Kidney (tissue), 14 donors: ENCODE measurements around the gene TMEM108. TPM values are rescaled to one million over a fixed set of nuclear protein-coding genes. Genes with fewer than 3 reads are reported as not detected.

Experiments
- DNase-seq, 5 donors: peaks; one replicate each; pipeline ENCODE4 v3.0.0-alpha.2; 2013 to 2020
- FAIRE-seq: peaks from 2 replicates; lab custom pipeline; 2012; peaks lifted over from hg19 to GRCh38; lab: Jason Lieb, UNC
- H3K27ac ChIP-seq, 2 donors: one replicate each; pipeline ENCODE4 v1.7.0; 2013; ENCODE audit warnings: low read depth in 2 of 2, low read length in 2 of 2, inconsistent platforms in 1 of 2
- H3K27me3 ChIP-seq: one replicate; pipeline ENCODE4 v1.7.1; 2013; ENCODE audit warnings: low read length, inconsistent platforms; ENCODE audit not compliant: control insufficient read depth, insufficient read depth
- H3K36me3 ChIP-seq, 3 donors: one replicate each; pipeline versions ENCODE4 v1.7.0 to v1.7.1; 2013; ENCODE audit warnings: low read length in 3 of 3, control low read depth in 1 of 3, inconsistent platforms in 1 of 3; ENCODE audit not compliant: insufficient read depth in 3 of 3, control insufficient read depth in 2 of 3
- H3K4me1 ChIP-seq, 3 donors: one replicate each; pipeline versions ENCODE4 v1.7.0 to v1.7.1; 2013; ENCODE audit warnings: low read length in 3 of 3, inconsistent platforms in 1 of 3, low read depth in 1 of 3; ENCODE audit not compliant: control insufficient read depth in 2 of 3, insufficient read depth in 2 of 3
- H3K4me3 ChIP-seq, 3 donors: one replicate each; pipeline versions ENCODE4 v1.7.0 to v1.8.1; 2013; ENCODE audit warnings: low read length in 3 of 3, control low read depth in 1 of 3, inconsistent platforms in 1 of 3
- H3K9ac ChIP-seq, 3 donors: one replicate each; pipeline versions ENCODE4 v1.7.0 to v1.7.1; 2013; ENCODE audit warnings: low read length in 3 of 3, control low read depth in 1 of 3, inconsistent platforms in 1 of 3
- H3K9me3 ChIP-seq, 3 donors: one replicate each; pipeline versions ENCODE4 v1.7.0 to v1.7.1; 2013; ENCODE audit warnings: low read length in 3 of 3, control low read depth in 1 of 3, inconsistent platforms in 1 of 3; ENCODE audit not compliant: control insufficient read depth in 2 of 3, insufficient read depth in 1 of 3
- intact Hi-C: fragments of 100-400 bp; cut with DNase I; formaldehyde crosslinking; loops from one replicate; pipeline ENCODE4 v1.11.1; 2022
- polyA plus RNA-seq: library from polyadenylated mRNA; stranded (reverse); fragments of 350-450 nt; fragmentation: Illumina TruSeq; extraction: RNeasy Lipid Tissue Mini Kit (QIAGEN cat#74804); gene quantifications from one replicate; pipeline ENCODE4 v1.2.3, GENCODE V29; 2014; ENCODE audit warnings: low read depth, low replicate concordance; ENCODE audit not compliant: insufficient read depth
- total RNA-seq: library from RNA; stranded (reverse); fragmentation: NEBNext Ultra II Directional; extraction: Animal tissue kit (Norgen Biotek cat#: 25700); gene quantifications from one replicate; pipeline ENCODE4 v1.2.1, GENCODE V29; 2021
- TF ChIP-seq, protein P1 (sequence below): IDR thresholded peaks from 3 replicates; pipeline ENCODE4 v1.5.1; 2012; ENCODE audit warnings: mild to moderate bottlenecking, moderate library complexity, borderline replicate concordance; ENCODE audit not compliant: insufficient read depth; ENCODE audit errors: extremely low read depth
- donor health status: control.
- donor health status: control.
- donor health status: control.
- donor health status: control.
- donor health status: control.
- donor health status: DM: yes; HTN: yes; CAD: no.
- donor health status: Normal renal cell carcinoma (clear cell type).

TMEM108 gene
- total and polyA plus RNA-seq, 2 donors from 2014 or later, result 0.91 to 1.5 TPM

DNA sequence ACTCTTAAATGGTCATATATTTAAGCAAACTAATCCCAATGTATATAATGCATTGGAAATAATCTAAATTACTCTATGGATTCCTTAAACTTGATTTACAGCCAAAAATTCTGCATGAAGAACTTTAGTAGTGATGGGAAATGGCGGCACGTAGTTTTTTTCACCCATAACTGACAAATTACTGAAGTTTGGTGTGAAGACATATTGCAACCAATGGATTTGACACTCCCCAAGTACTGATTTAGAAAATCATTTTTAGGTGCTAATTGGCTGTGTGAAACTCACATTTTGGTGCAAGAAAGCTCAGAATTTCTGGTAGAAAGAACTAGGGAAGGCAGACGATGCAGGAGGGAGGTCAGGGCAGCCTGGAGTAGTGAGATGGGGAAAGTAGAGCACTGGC, 19.3 kb upstream of the TMEM108 start:
- Histone ChIP-seq H3K9me3 (no peaks in the 10 kb centered on the region), H3K27me3 (no peaks in the 10 kb centered on the region), H3K36me3 (no peaks in the 10 kb centered on the region), H3K27ac (no peak overlapping the region), H3K9ac (no peak overlapping the region), H3K4me1 (no peaks in the 10 kb centered on the region), H3K4me3 (no peak overlapping the region)
- no peak for DNase-seq
- TF ChIP-seq, protein P1, sequence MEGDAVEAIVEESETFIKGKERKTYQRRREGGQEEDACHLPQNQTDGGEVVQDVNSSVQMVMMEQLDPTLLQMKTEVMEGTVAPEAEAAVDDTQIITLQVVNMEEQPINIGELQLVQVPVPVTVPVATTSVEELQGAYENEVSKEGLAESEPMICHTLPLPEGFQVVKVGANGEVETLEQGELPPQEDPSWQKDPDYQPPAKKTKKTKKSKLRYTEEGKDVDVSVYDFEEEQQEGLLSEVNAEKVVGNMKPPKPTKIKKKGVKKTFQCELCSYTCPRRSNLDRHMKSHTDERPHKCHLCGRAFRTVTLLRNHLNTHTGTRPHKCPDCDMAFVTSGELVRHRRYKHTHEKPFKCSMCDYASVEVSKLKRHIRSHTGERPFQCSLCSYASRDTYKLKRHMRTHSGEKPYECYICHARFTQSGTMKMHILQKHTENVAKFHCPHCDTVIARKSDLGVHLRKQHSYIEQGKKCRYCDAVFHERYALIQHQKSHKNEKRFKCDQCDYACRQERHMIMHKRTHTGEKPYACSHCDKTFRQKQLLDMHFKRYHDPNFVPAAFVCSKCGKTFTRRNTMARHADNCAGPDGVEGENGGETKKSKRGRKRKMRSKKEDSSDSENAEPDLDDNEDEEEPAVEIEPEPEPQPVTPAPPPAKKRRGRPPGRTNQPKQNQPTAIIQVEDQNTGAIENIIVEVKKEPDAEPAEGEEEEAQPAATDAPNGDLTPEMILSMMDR, result no peak
- no peak for FAIRE-seq
- intact Hi-C loops, result no loop called here

DNA sequence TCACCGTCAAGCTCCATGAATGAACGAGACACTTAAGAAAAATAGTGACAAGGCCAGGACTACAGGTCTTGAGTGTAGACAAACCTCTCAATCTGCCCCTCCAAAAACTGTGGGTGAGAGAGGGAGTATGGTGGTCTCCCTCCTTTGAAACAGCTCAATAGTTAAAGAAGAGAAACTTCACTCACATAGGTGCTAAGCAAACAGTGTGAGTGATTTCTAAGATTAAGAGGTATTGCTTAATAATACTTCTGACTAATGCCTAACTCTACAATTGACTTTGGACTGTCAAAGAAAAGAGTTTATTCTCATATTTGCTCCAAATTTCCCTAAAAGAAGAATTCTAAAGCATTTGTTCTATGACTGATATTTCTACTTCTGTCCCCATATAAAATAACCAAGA, 17.0 kb upstream of the TMEM108 start:
- FAIRE-seq (no peak), DNase-seq (no peak)
- Histone ChIP-seq H3K9me3 (no peaks in the 10 kb centered on the region), H3K4me3 (no peak overlapping the region), H3K27me3 (no peaks in the 10 kb centered on the region), H3K36me3 (no peaks in the 10 kb centered on the region), H3K9ac (no peak overlapping the region), H3K4me1 (no peaks in the 10 kb centered on the region), H3K27ac (no peak overlapping the region)
- TF ChIP-seq, protein P1, result no peak
- intact Hi-C loops, result no loop called here

DNA sequence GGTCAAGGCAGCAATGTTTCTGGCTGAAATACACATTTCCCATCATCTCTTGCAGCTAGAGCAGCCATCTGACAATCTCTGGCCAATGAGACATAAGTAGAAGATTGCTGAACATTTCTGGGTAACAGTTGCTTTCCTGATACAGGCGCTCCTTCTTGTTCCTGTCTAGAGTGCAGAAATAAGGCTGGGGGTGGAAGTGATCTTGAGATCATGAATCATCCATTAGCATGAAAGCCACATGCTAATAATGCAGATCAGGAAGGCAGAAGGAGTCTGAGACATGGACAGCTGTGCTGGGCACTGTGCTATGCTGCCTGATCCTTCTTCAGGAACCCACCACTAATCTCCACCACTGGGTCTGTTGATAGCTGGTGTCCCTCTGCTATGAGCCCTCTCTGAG, 14.8 kb upstream of the TMEM108 start:
- H3K4me3 ChIP-seq, result no peak overlapping the region
- H3K27ac ChIP-seq, result no peak overlapping the region
- H3K36me3 ChIP-seq, result no peaks in the 10 kb centered on the region
- H3K27me3 ChIP-seq, result no peaks in the 10 kb centered on the region
- DNase-seq (no peak), FAIRE-seq (no peak)
- no peaks in the 10 kb centered on the region for H3K9me3 ChIP-seq
- no peak overlapping the region for H3K9ac ChIP-seq
- TF ChIP-seq, protein P1, result no peak
- no peaks in the 10 kb centered on the region for H3K4me1 ChIP-seq
- intact Hi-C loops, result no loop called here

DNA sequence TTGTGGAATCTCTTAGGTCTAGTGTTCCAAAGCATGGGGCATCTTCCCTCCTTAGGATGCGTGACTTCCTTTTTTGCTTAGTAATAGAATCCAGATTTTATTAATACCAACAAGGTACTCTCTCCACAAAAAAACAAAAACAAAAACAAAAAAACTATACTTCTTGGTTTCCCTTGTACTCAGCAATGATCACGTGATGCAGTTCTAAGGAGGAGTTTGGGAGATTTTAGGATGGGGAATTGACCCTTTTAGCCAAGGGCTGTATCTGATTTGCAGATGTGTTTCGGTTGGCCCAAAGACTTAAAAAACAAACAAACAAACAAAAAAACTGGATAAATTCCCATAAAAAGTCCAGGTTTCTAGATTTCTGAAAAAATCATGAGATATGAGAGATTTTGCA, 12.6 kb upstream of the TMEM108 start:
- no peak for FAIRE-seq
- Histone ChIP-seq H3K27me3 (no peaks in the 10 kb centered on the region), H3K9me3 (no peaks in the 10 kb centered on the region), H3K27ac (no peak overlapping the region), H3K36me3 (no peaks in the 10 kb centered on the region), H3K4me3 (no peak overlapping the region), H3K4me1 (no peaks in the 10 kb centered on the region), H3K9ac (no peak overlapping the region)
- TF ChIP-seq, protein P1, result no peak
- no peak for DNase-seq
- intact Hi-C loops, result no loop called here
